WTC11 (cell line): ENCODE measurements around the gene C4orf54. TPM values are rescaled to one million over a fixed set of nuclear protein-coding genes. Genes with fewer than 3 reads are reported as not detected.

Experiments used
- ATAC-seq: fragments of 200-7000 bp; cut with Tn5 transposase; 2 replicates; pipeline ENCODE4 v1.10.0; 2021; ENCODE audit warnings: mild to moderate bottlenecking, moderate library complexity
- CTCF ChIA-PET: fragments of 300-600 bp; sonication (Branson Sonifier 250); formaldehyde crosslinking; loops from one replicate; lab custom pipeline; 2021; ENCODE audit warnings: antibody characterized with exemption; lab: Charles Lee
- POLR2A ChIA-PET: fragments of 350-600 bp; sonication (Branson Sonifier 250); formaldehyde crosslinking; loops from one replicate; lab custom pipeline; 2021; ENCODE audit warnings: antibody characterized with exemption; lab: Charles Lee
- DNase-seq: peaks from one replicate; pipeline ENCODE4 v3.0.0; 2021; ENCODE audit warnings: low spot score
- H3K27ac Mint-ChIP-seq: 2 replicates; pipeline ENCODE4 v1.8.0; 2021; ENCODE audit warnings: mixed read lengths
- H3K27me3 Mint-ChIP-seq: 2 replicates; pipeline ENCODE4 v1.8.0; 2021; ENCODE audit warnings: low read depth, mild to moderate bottlenecking, moderate library complexity, mixed read lengths
- H3K36me3 Mint-ChIP-seq: 2 replicates; pipeline ENCODE4 v1.8.0; 2021; ENCODE audit warnings: mixed read lengths
- H3K4me1 Mint-ChIP-seq: 2 replicates; pipeline ENCODE4 v1.8.0; 2022; ENCODE audit warnings: mixed read lengths
- H3K4me3 Mint-ChIP-seq: 2 replicates; pipeline ENCODE4 v1.8.0; 2021; ENCODE audit warnings: mild to moderate bottlenecking, moderate library complexity, mixed read lengths
- H3K9me3 Mint-ChIP-seq: 2 replicates; pipeline ENCODE4 v1.8.0; 2021; ENCODE audit warnings: mixed read lengths
- AR ChIP-seq: fragments of 250-450 bp; sonication (Bioruptor Pico); IDR thresholded peaks from 2 replicates; pipeline ENCODE4 v1.9.0; 2021; ENCODE audit warnings: mild to moderate bottlenecking
- E2F1 ChIP-seq: sonication (generic); formaldehyde crosslinking; IDR thresholded peaks from 2 replicates; pipeline ENCODE4 v1.8.0; 2022; ENCODE audit warnings: mild to moderate bottlenecking, missing genetic modification reagents
- GTF2I ChIP-seq: fragments of 250-450 bp; sonication (Bioruptor Pico); conservative IDR thresholded peaks from 2 replicates; pipeline ENCODE4 v1.4.0; 2021; ENCODE audit warnings: mild to moderate bottlenecking
- IRF2 ChIP-seq: sonication (generic); formaldehyde crosslinking; IDR thresholded peaks from 2 replicates; pipeline ENCODE4 v1.8.0; 2022; ENCODE audit warnings: low read depth, missing genetic modification reagents, borderline replicate concordance
- JAZF1 ChIP-seq: fragments of 250-450 bp; sonication (Bioruptor Pico); IDR thresholded peaks from 2 replicates; pipeline ENCODE4 v1.9.0; 2021; ENCODE audit warnings: moderate library complexity, mild to moderate bottlenecking, inconsistent platforms
- MLX ChIP-seq: sonication (generic); formaldehyde crosslinking; IDR thresholded peaks from 2 replicates; pipeline ENCODE4 v1.8.1; 2023; ENCODE audit warnings: mild to moderate bottlenecking, missing genetic modification reagents, moderate library complexity
- MXD4 ChIP-seq: fragments of 250-450 bp; sonication (Bioruptor Pico); IDR thresholded peaks from 2 replicates; pipeline ENCODE4 v1.8.0; 2021; ENCODE audit warnings: mild to moderate bottlenecking, moderate library complexity, borderline replicate concordance
- SMAD4 ChIP-seq: sonication (generic); formaldehyde crosslinking; IDR thresholded peaks from 2 replicates; pipeline ENCODE4 v1.8.0; 2022; ENCODE audit warnings: mild to moderate bottlenecking, missing genetic modification reagents
- STAT6 ChIP-seq: sonication (generic); formaldehyde crosslinking; conservative IDR thresholded peaks from 2 replicates; pipeline ENCODE4 v1.8.1; 2023; ENCODE audit warnings: mild to moderate bottlenecking, low read depth, missing genetic modification reagents, moderate library complexity
- TP53 ChIP-seq: sonication (generic); formaldehyde crosslinking; IDR thresholded peaks from 2 replicates; pipeline ENCODE4 v1.8.1; 2023; ENCODE audit warnings: mild to moderate bottlenecking, missing genetic modification reagents
- ZBTB21 ChIP-seq: sonication (generic); formaldehyde crosslinking; IDR thresholded peaks from 2 replicates; pipeline ENCODE4 v1.8.1; 2023; ENCODE audit warnings: mild to moderate bottlenecking, missing genetic modification reagents, borderline replicate concordance
- ZMAT4 ChIP-seq: fragments of 250-450 bp; sonication (Bioruptor Pico); IDR thresholded peaks from 2 replicates; pipeline ENCODE4 v1.9.0; 2021; ENCODE audit warnings: mild to moderate bottlenecking
- ZNF219 ChIP-seq: sonication (generic); formaldehyde crosslinking; IDR thresholded peaks from 2 replicates; pipeline ENCODE4 v1.8.0; 2023; ENCODE audit warnings: missing genetic modification reagents, mild to moderate bottlenecking, borderline replicate concordance
- ZNF232 ChIP-seq: sonication (generic); formaldehyde crosslinking; IDR thresholded peaks from 2 replicates; pipeline ENCODE4 v1.8.0; 2022; ENCODE audit warnings: mild to moderate bottlenecking, missing genetic modification reagents
- total RNA-seq: library from RNA; stranded (reverse); gene quantifications from 3 replicates; pipeline ENCODE4 v1.2.3, GENCODE V29; 2021
- TF ChIP-seq, protein P1 (sequence below): sonication (generic); formaldehyde crosslinking; IDR thresholded peaks from 2 replicates; pipeline ENCODE4 v1.8.1; 2023; ENCODE audit warnings: mild to moderate bottlenecking, missing genetic modification reagents, borderline replicate concordance

C4orf54 gene
- total RNA-seq, 1 experiment from 2014 or later = not detected

DNA sequence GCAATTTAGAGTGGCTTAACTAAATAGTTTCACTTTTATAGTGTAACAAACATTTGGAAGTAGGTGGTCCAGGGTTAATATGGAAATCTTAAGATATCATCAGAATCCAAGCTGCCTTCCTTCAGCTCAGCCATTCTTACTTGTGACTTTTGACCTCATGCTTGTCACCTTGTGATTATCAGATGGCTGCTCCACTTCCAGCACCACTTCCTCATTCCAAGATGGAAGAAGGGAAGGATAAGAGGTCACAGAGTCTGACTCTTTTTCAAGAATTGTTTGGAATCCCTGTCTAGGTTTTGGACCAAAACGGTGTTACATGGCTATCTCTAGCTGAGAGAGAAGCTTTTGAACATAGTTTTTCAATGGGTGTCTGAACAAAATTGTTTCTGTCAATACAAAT lies 43.1 kb downstream of the C4orf54 start (continued):
- TF ChIP-seq GTF2I (CRISPR knock-in tag) (no peak), SMAD4 (no peak)

- Mint-ChIP-seq H3K4me1 (peaks cover 2% of the 10 kb centered on the region; the same call in 1 of the 2 replicates), H3K27me3 (no peaks in the 10 kb centered on the region), H3K36me3 (no peaks in the 10 kb centered on the region), H3K27ac (no peak overlapping the region), H3K4me3 (no peak overlapping the region), H3K9me3 (0 out of 2 replicates have a peak, but pooled peaks cover under 1% of the 10 kb centered on the region)
- ChIA-PET POLR2A (interaction anchor here (0.8 kb wide), 1 partner anchor 50 kb away, joined by 9 read pairs; no protein-coding TSS in a partner anchor), CTCF (interaction anchor here (0.6 kb wide), 1 partner anchor 52 kb away, joined by 3 read pairs; no protein-coding TSS in a partner anchor)
- ATAC-seq (no peak), DNase-seq (no peak)
- no peak for TF ChIP-seq AR (CRISPR knock-in tag)
- no peak for TF ChIP-seq E2F1 (CRISPR knock-in tag)
- TF ChIP-seq, protein P1, sequence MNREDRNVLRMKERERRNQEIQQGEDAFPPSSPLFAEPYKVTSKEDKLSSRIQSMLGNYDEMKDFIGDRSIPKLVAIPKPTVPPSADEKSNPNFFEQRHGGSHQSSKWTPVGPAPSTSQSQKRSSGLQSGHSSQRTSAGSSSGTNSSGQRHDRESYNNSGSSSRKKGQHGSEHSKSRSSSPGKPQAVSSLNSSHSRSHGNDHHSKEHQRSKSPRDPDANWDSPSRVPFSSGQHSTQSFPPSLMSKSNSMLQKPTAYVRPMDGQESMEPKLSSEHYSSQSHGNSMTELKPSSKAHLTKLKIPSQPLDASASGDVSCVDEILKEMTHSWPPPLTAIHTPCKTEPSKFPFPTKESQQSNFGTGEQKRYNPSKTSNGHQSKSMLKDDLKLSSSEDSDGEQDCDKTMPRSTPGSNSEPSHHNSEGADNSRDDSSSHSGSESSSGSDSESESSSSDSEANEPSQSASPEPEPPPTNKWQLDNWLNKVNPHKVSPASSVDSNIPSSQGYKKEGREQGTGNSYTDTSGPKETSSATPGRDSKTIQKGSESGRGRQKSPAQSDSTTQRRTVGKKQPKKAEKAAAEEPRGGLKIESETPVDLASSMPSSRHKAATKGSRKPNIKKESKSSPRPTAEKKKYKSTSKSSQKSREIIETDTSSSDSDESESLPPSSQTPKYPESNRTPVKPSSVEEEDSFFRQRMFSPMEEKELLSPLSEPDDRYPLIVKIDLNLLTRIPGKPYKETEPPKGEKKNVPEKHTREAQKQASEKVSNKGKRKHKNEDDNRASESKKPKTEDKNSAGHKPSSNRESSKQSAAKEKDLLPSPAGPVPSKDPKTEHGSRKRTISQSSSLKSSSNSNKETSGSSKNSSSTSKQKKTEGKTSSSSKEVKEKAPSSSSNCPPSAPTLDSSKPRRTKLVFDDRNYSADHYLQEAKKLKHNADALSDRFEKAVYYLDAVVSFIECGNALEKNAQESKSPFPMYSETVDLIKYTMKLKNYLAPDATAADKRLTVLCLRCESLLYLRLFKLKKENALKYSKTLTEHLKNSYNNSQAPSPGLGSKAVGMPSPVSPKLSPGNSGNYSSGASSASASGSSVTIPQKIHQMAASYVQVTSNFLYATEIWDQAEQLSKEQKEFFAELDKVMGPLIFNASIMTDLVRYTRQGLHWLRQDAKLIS (CRISPR knock-in tag) = no peak
- TF ChIP-seq MLX (CRISPR knock-in tag) = no peak
- no peak for TF ChIP-seq ZNF232 (CRISPR knock-in tag)
- TF ChIP-seq ZMAT4 = no peak
- no peak for TF ChIP-seq TP53
- TF ChIP-seq ZBTB21 = no peak
- TF ChIP-seq IRF2 (CRISPR knock-in tag) = no peak
- TF ChIP-seq JAZF1 (CRISPR knock-in tag) = no peak
- no peak for TF ChIP-seq STAT6 (CRISPR knock-in tag)
- TF ChIP-seq ZNF219 (CRISPR knock-in tag) = no peak
- no peak for TF ChIP-seq MXD4 (CRISPR knock-in tag)
These were observed 44.9 kb downstream of the C4orf54 start for GRCh38 chr4:99612704-99613103.
